H1 (cell line): ENCODE data around the gene NEK4. TPM values are rescaled to one million over a fixed set of nuclear protein-coding genes. Genes with fewer than 3 reads are reported as not detected.

ENCODE experiments used
- CTCF ChIA-PET: fragments of 300-600 bp; sonication (Branson Sonifier 250); formaldehyde crosslinking; loops from one replicate; lab custom pipeline; 2021; ENCODE audit not compliant: partially characterized antibody; lab: Charles Lee
- POLR2A ChIA-PET: fragments of 300-600 bp; sonication (Branson Sonifier 250); formaldehyde crosslinking; loops from one replicate; lab custom pipeline; 2021; ENCODE audit warnings: inconsistent platforms; ENCODE audit not compliant: partially characterized antibody; lab: Charles Lee
- DNase-seq, 2 experiments: peaks; one replicate each; pipeline versions ENCODE4 v3.0.0 to v3.0.0-alpha.2; 2010 to 2022; ENCODE audit warnings: low spot score in 2 of 2, low read depth in 1 of 2, mixed read lengths in 1 of 2
- FAIRE-seq: peaks from 2 replicates; lab custom pipeline; 2011; peaks lifted over from hg19 to GRCh38; lab: Jason Lieb, UNC
- H2AFZ ChIP-seq: 2 replicates; pipeline ENCODE4 v1.8.1; 2012; ENCODE audit warnings: low read length, inconsistent platforms
- H2AK5ac ChIP-seq: 2 replicates; pipeline ENCODE4 v1.6.1; 2013; ENCODE audit warnings: low read depth, low read length
- H2BK120ac ChIP-seq: replicated peaks from 2 replicates; pipeline ENCODE3; 2013; ENCODE audit warnings: low read depth, low read length, inconsistent platforms
- H2BK12ac ChIP-seq: 2 replicates; pipeline ENCODE4 v1.6.1; 2013; ENCODE audit warnings: low read depth, low read length
- H2BK15ac ChIP-seq: 2 replicates; pipeline ENCODE4 v1.6.1; 2013; ENCODE audit warnings: low read length
- H2BK20ac ChIP-seq: 2 replicates; pipeline ENCODE4 v1.6.1; 2013; ENCODE audit warnings: low read length
- H2BK5ac ChIP-seq: 2 replicates; pipeline ENCODE4 v1.6.1; 2013; ENCODE audit warnings: low read depth, low read length
- H3K14ac ChIP-seq: 2 replicates; pipeline ENCODE4 v1.6.1; 2013; ENCODE audit warnings: inconsistent platforms; ENCODE audit not compliant: insufficient read length
- H3K18ac ChIP-seq: 2 replicates; pipeline ENCODE4 v1.6.1; 2013; ENCODE audit warnings: low read length; ENCODE audit errors: extremely low read depth
- H3K23ac ChIP-seq: 2 replicates; pipeline ENCODE4 v1.6.1; 2013; ENCODE audit warnings: inconsistent platforms; ENCODE audit not compliant: insufficient read length
- H3K23me2 ChIP-seq: 2 replicates; pipeline ENCODE4 v1.6.1; 2013; ENCODE audit warnings: low read depth, low read length
- H3K27ac ChIP-seq: 2 replicates; pipeline ENCODE4 v1.6.1; 2011; ENCODE audit warnings: low read depth, low read length, inconsistent platforms
- H3K27me3 ChIP-seq, 4 experiments: replicated peaks in 1 of 4; 1 replicate in 1 of 4; 2 replicates in 3 of 4; pipeline versions ENCODE4 v1.6.1 to v1.8.1; 2011 to 2013; ENCODE audit warnings: low read length in 3 of 4, mild to moderate bottlenecking in 3 of 4, inconsistent platforms in 2 of 4, mixed read lengths in 2 of 4, moderate library complexity in 1 of 4; ENCODE audit not compliant: control insufficient read depth in 3 of 4, insufficient read depth in 3 of 4; ENCODE audit errors: extremely low read depth in 1 of 4
- H3K36me3 ChIP-seq, 4 experiments: 2 replicates each; pipeline versions ENCODE4 v1.6.1 to v1.8.1; 2011 to 2013; ENCODE audit warnings: mild to moderate bottlenecking in 4 of 4, low read length in 3 of 4, moderate library complexity in 2 of 4, control low read depth in 1 of 4, inconsistent platforms in 1 of 4; ENCODE audit not compliant: insufficient read depth in 4 of 4, control insufficient read depth in 2 of 4
- H3K4ac ChIP-seq: replicated peaks from 2 replicates; pipeline ENCODE3; 2013; ENCODE audit warnings: low read length, low read depth, mixed read lengths, inconsistent platforms; ENCODE audit not compliant: insufficient read length
- H3K4me1 ChIP-seq, 4 experiments: replicated peaks in 1 of 4; 1 replicate in 1 of 4; 2 replicates in 3 of 4; pipeline versions ENCODE4 v1.6.1 to v1.8.1; 2011 to 2013; ENCODE audit warnings: low read length in 3 of 4, inconsistent platforms in 2 of 4, mixed read lengths in 1 of 4; ENCODE audit not compliant: insufficient read depth in 4 of 4, control insufficient read depth in 3 of 4
- H3K4me2 ChIP-seq, 2 experiments: 2 replicates each; pipeline versions ENCODE4 v1.6.1 to v1.8.1; 2011 to 2013; ENCODE audit warnings: low read depth in 2 of 2, low read length in 2 of 2, control low read depth in 1 of 2, inconsistent platforms in 1 of 2, mild to moderate bottlenecking in 1 of 2; ENCODE audit not compliant: insufficient read depth in 1 of 2
- H3K4me3 ChIP-seq, 4 experiments: fragments of 200-600, 300-600 bp in 1 of 4; sonication (generic), shearing (Covaris generic), sonication (Bioruptor Twin) in 1 of 4; 2 replicates each; pipeline versions ENCODE4 v1.5.1 to v1.8.1; 2011 to 2016; ENCODE audit warnings: low read length in 4 of 4, low read depth in 3 of 4, control low read depth in 2 of 4, inconsistent platforms in 2 of 4, mild to moderate bottlenecking in 2 of 4, mixed read lengths in 1 of 4, moderate library complexity in 1 of 4; ENCODE audit not compliant: insufficient read depth in 2 of 4; ENCODE audit errors: extremely low read depth in 1 of 4
- H3K56ac ChIP-seq: replicated peaks from 2 replicates; pipeline ENCODE3; 2013; ENCODE audit warnings: low read depth, mild to moderate bottlenecking, mixed read lengths, low read length, inconsistent platforms; ENCODE audit not compliant: insufficient read length
- H3K79me1 ChIP-seq: 2 replicates; pipeline ENCODE4 v1.6.1; 2013; ENCODE audit warnings: low read depth, low read length, control low read depth
- H3K79me2 ChIP-seq, 2 experiments: 2 replicates each; pipeline versions ENCODE4 v1.6.1 to v1.8.1; 2012 to 2013; ENCODE audit warnings: low read length in 2 of 2, mild to moderate bottlenecking in 2 of 2, inconsistent platforms in 1 of 2; ENCODE audit not compliant: insufficient read depth in 2 of 2, control insufficient read depth in 1 of 2
- H3K9ac ChIP-seq, 4 experiments: replicated peaks in 1 of 4; 1 replicate in 1 of 4; 2 replicates in 3 of 4; pipeline versions ENCODE4 v1.6.1 to v1.8.1; 2011 to 2013; ENCODE audit warnings: low read depth in 3 of 4, low read length in 3 of 4, control low read depth in 2 of 4, mild to moderate bottlenecking in 2 of 4, moderate library complexity in 2 of 4, inconsistent platforms in 1 of 4; ENCODE audit errors: extremely low read depth in 1 of 4
- H3K9me3 ChIP-seq, 2 experiments: 2 replicates each; pipeline versions ENCODE4 v1.6.1 to v1.8.1; 2012 to 2013; ENCODE audit warnings: mild to moderate bottlenecking in 2 of 2, moderate library complexity in 2 of 2, control low read depth in 1 of 2, inconsistent platforms in 1 of 2, low read depth in 1 of 2, low read length in 1 of 2, mixed read lengths in 1 of 2; ENCODE audit not compliant: insufficient read depth in 2 of 2
- H4K20me1 ChIP-seq, 2 experiments: replicated peaks in 1 of 2; 2 replicates each; pipeline versions ENCODE3 to v1.8.1; 2011 to 2013; ENCODE audit warnings: inconsistent platforms in 2 of 2, low read length in 2 of 2, mild to moderate bottlenecking in 1 of 2; ENCODE audit not compliant: insufficient read depth in 2 of 2, control insufficient read depth in 1 of 2
- H4K5ac ChIP-seq: 2 replicates; pipeline ENCODE4 v1.6.1; 2013; ENCODE audit warnings: low read length, low read depth, mixed read lengths, inconsistent platforms; ENCODE audit not compliant: insufficient read length
- H4K8ac ChIP-seq: 2 replicates; pipeline ENCODE4 v1.8.0; 2013; ENCODE audit warnings: mild to moderate bottlenecking, moderate library complexity, low read length, inconsistent platforms; ENCODE audit not compliant: insufficient read depth; ENCODE audit errors: extremely low read depth
- H4K91ac ChIP-seq: replicated peaks from 2 replicates; pipeline ENCODE3; 2013; ENCODE audit warnings: low read length, mixed read lengths, inconsistent platforms; ENCODE audit not compliant: insufficient read length
- CBX5 ChIP-seq: fragments of 300-800, 300-1000 bp; sonication (generic); IDR thresholded peaks from 2 replicates; pipeline ENCODE4 v1.7.1; 2016; ENCODE audit warnings: antibody characterized with exemption, low read length, low read depth
- KDM5A ChIP-seq: fragments of 200-600 bp; IDR thresholded peaks from 2 replicates; pipeline ENCODE4 v1.7.1; 2012; ENCODE audit warnings: mild to moderate bottlenecking, low read length, inconsistent platforms, mixed read lengths
- WGBS, 2 experiments: shearing (Covaris generic) in 1 of 2; methylation state at CpG; one replicate each; pipeline versions ENCODE4 v1.1.6 to v1.1.7; 2013 to 2015; ENCODE audit warnings: low lambda C conversion rate in 2 of 2, mixed read lengths in 2 of 2, inconsistent platforms in 1 of 2, low coverage in 1 of 2, missing lambda C conversion rate in 1 of 2; ENCODE audit not compliant: insufficient replicate concordance in 2 of 2, insufficient coverage in 1 of 2, insufficient read length in 1 of 2; ENCODE audit errors: extremely low coverage in 1 of 2, missing lambda C conversion rate in 1 of 2; 5-methylcytosine and 5-hydroxymethylcytosine counted together
- polyA plus RNA-seq, 7 experiments: library from polyadenylated mRNA; depleted of rRNA in 3 of 7; stranded (reverse) in 5 of 7; unstranded in 2 of 7; fragments of >200 nt in 5 of 7; fragments of 200-250 nt in 2 of 7; gene quantifications; 1 replicate in 5 of 7; 2 replicates in 1 of 7; 4 replicates in 1 of 7; pipeline versions ENCODE4 v1.2.1 to v1.2.3, GENCODE V29; 2011 to 2013; ENCODE audit warnings: missing spikeins in 2 of 7, mixed read lengths in 2 of 7
- total RNA-seq: library from RNA; stranded (reverse); fragmentation: NEBNext Ultra II Directional; extraction: Animal tissue kit (Norgen Biotek cat#: 25700); gene quantifications from 2 replicates; pipeline ENCODE4 v1.2.1, GENCODE V29; 2021
- TF ChIP-seq, protein P1 (sequence below): IDR thresholded peaks from 2 replicates; pipeline ENCODE4 v1.6.1; 2011; ENCODE audit warnings: low read length, improper control_type of control experiment

Gene NEK4
- total and polyA plus RNA-seq, 2 of the 8 experiments (the other 6 are each of a cell fraction or from before 2014, with no cell fraction given): 7.5 to 40.0 TPM

DNA sequence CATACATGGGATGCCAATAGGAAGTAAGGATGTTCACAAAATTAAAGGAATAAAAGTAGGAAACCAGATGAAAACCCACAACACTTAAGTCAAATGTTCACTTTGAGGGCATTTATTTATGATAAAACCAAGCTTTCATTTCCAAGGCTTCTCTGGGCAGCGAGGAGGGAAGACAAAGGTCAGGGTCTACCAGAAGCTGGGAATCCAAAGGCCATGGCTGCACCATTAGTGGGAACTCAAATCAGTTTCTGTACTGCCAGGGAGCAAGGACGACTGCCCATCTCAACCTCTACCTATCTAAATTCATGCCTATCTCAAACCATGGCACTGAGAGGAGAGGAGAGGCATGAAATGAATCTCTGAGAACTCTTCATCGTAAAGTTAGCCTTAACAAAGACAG, 107.6 kb downstream of the NEK4 start:
- H2AK5ac ChIP-seq: no peak overlapping the region
- H4K91ac ChIP-seq: no peak overlapping the region
- no peak overlapping the region for H3K27ac ChIP-seq
- no peak overlapping the region for H2BK12ac ChIP-seq
- H2BK5ac ChIP-seq: no peak overlapping the region
- H3K9ac ChIP-seq: no peak overlapping the region
- H3K27me3 ChIP-seq: no peaks in the 10 kb centered on the region
- no peak overlapping the region for H3K23ac ChIP-seq
- H3K56ac ChIP-seq: no peak overlapping the region
- H3K4me2 ChIP-seq: no peak overlapping the region
- no peaks in the 10 kb centered on the region; the same call in 1 of the 2 replicates for H3K79me1 ChIP-seq
- H2BK20ac ChIP-seq: no peak overlapping the region
- no peaks in the 10 kb centered on the region for H3K9me3 ChIP-seq
- no peak for FAIRE-seq
- no peak overlapping the region for H3K4me3 ChIP-seq
- no peak overlapping the region for H2BK120ac ChIP-seq
- no peak overlapping the region for H3K18ac ChIP-seq
- peaks cover 0 to 2% of the 10 kb centered on the region in 2 experiments for H4K20me1 ChIP-seq
- no peak overlapping the region for H4K5ac ChIP-seq
- H2AFZ ChIP-seq: no peak overlapping the region
- no peak overlapping the region for H4K8ac ChIP-seq
- H3K36me3 ChIP-seq: peaks cover 12 to 34% (median 18%) of the 10 kb centered on the region in 4 experiments
- POLR2A ChIA-PET: no interaction called here
- 80% methylated on average over 3 of the region's 3 CpGs; no CpG with 5 or more reads in 1 of the 2 experiments for WGBS, 2 experiments
- no peak overlapping the region for H3K4ac ChIP-seq
- no peak for DNase-seq
- no peaks in the 10 kb centered on the region for H3K23me2 ChIP-seq
- no peaks in the 10 kb centered on the region for H3K4me1 ChIP-seq
- CTCF ChIA-PET: no interaction called here
- H3K79me2 ChIP-seq: no peaks in the 10 kb centered on the region
- H3K14ac ChIP-seq: no peak overlapping the region
- no peak overlapping the region for H2BK15ac ChIP-seq
- no peak for TF ChIP-seq CBX5
- TF ChIP-seq KDM5A: no peak
- TF ChIP-seq, protein P1, sequence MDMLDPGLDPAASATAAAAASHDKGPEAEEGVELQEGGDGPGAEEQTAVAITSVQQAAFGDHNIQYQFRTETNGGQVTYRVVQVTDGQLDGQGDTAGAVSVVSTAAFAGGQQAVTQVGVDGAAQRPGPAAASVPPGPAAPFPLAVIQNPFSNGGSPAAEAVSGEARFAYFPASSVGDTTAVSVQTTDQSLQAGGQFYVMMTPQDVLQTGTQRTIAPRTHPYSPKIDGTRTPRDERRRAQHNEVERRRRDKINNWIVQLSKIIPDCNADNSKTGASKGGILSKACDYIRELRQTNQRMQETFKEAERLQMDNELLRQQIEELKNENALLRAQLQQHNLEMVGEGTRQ: no peak
